HEK293 (cell line): Measurements from ENCODE around the gene DGKG.

Experiments used
- REST ChIP-seq: fragments of 450-650 bp; formaldehyde crosslinking; IDR thresholded peaks from 2 replicates; pipeline ENCODE4 v1.5.1; 2016; ENCODE audit warnings: missing biosample characterization, missing genetic modification characterization
- TRIM28 ChIP-seq: IDR thresholded peaks from 2 replicates; pipeline ENCODE4 v1.6.1; 2011; ENCODE audit warnings: low read length, control low read depth, borderline replicate concordance
- YY1 ChIP-seq: fragments of 450-650 bp; formaldehyde crosslinking; IDR thresholded peaks from 2 replicates; pipeline ENCODE4 v1.5.1; 2018; ENCODE audit warnings: missing biosample characterization, missing genetic modification characterization
- ZBTB8A ChIP-seq: fragments of 450-650 bp; formaldehyde crosslinking; IDR thresholded peaks from 2 replicates; pipeline ENCODE4 v1.5.1; 2016; ENCODE audit warnings: missing biosample characterization, missing genetic modification characterization
- ZEB2 ChIP-seq: fragments of 450-650 bp; formaldehyde crosslinking; IDR thresholded peaks from 2 replicates; pipeline ENCODE4 v1.5.1; 2016; ENCODE audit warnings: missing biosample characterization, missing genetic modification characterization
- ZFP69B ChIP-seq: fragments of 450-650 bp; formaldehyde crosslinking; IDR thresholded peaks from 2 replicates; pipeline ENCODE4 v1.5.1; 2016; ENCODE audit warnings: missing biosample characterization, missing genetic modification characterization
- ZNF24 ChIP-seq: fragments of 450-650 bp; formaldehyde crosslinking; IDR thresholded peaks from 2 replicates; pipeline ENCODE4 v1.5.1; 2016; ENCODE audit warnings: missing biosample characterization, missing genetic modification characterization
- ZNF558 ChIP-seq: fragments of 450-650 bp; formaldehyde crosslinking; IDR thresholded peaks from 2 replicates; pipeline ENCODE4 v1.5.1; 2016; ENCODE audit warnings: missing biosample characterization, missing genetic modification characterization
- ZNF707 ChIP-seq: fragments of 450-650 bp; formaldehyde crosslinking; IDR thresholded peaks from 2 replicates; pipeline ENCODE4 v1.5.1; 2016; ENCODE audit warnings: missing biosample characterization, missing genetic modification characterization
- ZNF747 ChIP-seq: fragments of 450-650 bp; formaldehyde crosslinking; IDR thresholded peaks from 2 replicates; pipeline ENCODE4 v1.5.1; 2016; ENCODE audit warnings: missing biosample characterization, missing genetic modification characterization
- ZSCAN23 ChIP-seq: fragments of 450-650 bp; formaldehyde crosslinking; IDR thresholded peaks from 2 replicates; pipeline ENCODE4 v1.5.1; 2016; ENCODE audit warnings: missing biosample characterization, missing genetic modification characterization
- TF ChIP-seq, protein P1 (sequence below): fragments of 450-650 bp; formaldehyde crosslinking; IDR thresholded peaks from 2 replicates; pipeline ENCODE4 v1.5.1; 2016; ENCODE audit warnings: missing biosample characterization, missing genetic modification characterization
- TF ChIP-seq, protein P2 (sequence below): fragments of 450-650 bp; formaldehyde crosslinking; conservative IDR thresholded peaks from 2 replicates; pipeline ENCODE4 v1.5.1; 2016; ENCODE audit warnings: low read depth, missing biosample characterization, missing genetic modification characterization
- TF ChIP-seq, protein P3 (sequence below): fragments of 450-650 bp; formaldehyde crosslinking; IDR thresholded peaks from 2 replicates; pipeline ENCODE4 v1.5.1; 2016; ENCODE audit warnings: missing biosample characterization, missing genetic modification characterization

DNA sequence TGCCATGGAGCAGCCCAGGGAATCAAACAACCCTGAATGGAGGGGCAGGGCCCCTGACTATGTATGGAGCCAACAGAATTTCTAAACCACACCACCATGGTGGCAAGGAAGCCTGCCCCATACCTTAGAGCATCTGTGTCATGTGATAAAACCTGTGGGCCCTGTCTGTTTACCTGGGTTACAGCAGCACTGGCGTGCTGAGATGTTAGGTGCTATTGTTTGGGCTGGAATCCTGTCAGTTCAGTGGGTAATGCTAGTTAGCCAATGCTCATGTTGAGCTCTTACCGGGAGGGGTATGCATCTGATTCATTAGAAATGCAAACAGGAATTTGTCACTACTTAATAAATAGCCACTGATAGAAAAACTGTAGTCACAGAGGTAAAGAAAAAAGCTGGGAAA lies 189.7 kb downstream of the DGKG start:
- TF ChIP-seq, protein P1, sequence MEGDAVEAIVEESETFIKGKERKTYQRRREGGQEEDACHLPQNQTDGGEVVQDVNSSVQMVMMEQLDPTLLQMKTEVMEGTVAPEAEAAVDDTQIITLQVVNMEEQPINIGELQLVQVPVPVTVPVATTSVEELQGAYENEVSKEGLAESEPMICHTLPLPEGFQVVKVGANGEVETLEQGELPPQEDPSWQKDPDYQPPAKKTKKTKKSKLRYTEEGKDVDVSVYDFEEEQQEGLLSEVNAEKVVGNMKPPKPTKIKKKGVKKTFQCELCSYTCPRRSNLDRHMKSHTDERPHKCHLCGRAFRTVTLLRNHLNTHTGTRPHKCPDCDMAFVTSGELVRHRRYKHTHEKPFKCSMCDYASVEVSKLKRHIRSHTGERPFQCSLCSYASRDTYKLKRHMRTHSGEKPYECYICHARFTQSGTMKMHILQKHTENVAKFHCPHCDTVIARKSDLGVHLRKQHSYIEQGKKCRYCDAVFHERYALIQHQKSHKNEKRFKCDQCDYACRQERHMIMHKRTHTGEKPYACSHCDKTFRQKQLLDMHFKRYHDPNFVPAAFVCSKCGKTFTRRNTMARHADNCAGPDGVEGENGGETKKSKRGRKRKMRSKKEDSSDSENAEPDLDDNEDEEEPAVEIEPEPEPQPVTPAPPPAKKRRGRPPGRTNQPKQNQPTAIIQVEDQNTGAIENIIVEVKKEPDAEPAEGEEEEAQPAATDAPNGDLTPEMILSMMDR (tag by site-specific recombination) = no peak
- TF ChIP-seq ZEB2 (tag by site-specific recombination) (no peak), ZBTB8A (tag by site-specific recombination) (no peak), YY1 (tag by site-specific recombination) (no peak), ZNF558 (no peak), ZSCAN23 (no peak), TRIM28 (no peak), ZNF747 (tag by site-specific recombination) (no peak), ZNF707 (tag by site-specific recombination) (no peak), ZFP69B (tag by site-specific recombination) (no peak), ZNF24 (tag by site-specific recombination) (no peak), REST (tag by site-specific recombination) (no peak)
- TF ChIP-seq, protein P2, sequence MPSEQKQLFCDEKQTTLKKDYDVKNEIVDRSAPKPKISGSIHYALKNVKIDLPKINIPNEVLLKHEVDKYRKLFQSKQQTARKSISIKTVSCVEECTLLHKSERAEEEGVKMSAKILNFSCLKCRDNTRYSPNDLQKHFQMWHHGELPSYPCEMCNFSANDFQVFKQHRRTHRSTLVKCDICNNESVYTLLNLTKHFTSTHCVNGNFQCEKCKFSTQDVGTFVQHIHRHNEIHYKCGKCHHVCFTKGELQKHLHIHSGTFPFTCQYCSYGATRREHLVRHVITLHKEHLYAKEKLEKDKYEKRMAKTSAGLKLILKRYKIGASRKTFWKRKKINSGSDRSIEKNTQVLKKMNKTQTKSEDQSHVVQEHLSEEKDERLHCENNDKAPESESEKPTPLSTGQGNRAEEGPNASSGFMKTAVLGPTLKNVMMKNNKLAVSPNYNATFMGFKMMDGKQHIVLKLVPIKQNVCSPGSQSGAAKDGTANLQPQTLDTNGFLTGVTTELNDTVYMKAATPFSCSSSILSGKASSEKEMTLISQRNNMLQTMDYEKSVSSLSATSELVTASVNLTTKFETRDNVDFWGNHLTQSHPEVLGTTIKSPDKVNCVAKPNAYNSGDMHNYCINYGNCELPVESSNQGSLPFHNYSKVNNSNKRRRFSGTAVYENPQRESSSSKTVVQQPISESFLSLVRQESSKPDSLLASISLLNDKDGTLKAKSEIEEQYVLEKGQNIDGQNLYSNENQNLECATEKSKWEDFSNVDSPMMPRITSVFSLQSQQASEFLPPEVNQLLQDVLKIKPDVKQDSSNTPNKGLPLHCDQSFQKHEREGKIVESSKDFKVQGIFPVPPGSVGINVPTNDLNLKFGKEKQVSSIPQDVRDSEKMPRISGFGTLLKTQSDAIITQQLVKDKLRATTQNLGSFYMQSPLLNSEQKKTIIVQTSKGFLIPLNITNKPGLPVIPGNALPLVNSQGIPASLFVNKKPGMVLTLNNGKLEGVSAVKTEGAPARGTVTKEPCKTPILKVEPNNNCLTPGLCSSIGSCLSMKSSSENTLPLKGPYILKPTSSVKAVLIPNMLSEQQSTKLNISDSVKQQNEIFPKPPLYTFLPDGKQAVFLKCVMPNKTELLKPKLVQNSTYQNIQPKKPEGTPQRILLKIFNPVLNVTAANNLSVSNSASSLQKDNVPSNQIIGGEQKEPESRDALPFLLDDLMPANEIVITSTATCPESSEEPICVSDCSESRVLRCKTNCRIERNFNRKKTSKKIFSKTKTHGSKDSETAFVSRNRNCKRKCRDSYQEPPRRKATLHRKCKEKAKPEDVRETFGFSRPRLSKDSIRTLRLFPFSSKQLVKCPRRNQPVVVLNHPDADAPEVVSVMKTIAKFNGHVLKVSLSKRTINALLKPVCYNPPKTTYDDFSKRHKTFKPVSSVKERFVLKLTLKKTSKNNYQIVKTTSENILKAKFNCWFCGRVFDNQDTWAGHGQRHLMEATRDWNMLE (tag by site-specific recombination) = no peak
- TF ChIP-seq, protein P3, sequence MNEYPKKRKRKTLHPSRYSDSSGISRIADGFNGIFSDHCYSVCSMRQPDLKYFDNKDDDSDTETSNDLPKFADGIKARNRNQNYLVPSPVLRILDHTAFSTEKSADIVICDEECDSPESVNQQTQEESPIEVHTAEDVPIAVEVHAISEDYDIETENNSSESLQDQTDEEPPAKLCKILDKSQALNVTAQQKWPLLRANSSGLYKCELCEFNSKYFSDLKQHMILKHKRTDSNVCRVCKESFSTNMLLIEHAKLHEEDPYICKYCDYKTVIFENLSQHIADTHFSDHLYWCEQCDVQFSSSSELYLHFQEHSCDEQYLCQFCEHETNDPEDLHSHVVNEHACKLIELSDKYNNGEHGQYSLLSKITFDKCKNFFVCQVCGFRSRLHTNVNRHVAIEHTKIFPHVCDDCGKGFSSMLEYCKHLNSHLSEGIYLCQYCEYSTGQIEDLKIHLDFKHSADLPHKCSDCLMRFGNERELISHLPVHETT (tag by site-specific recombination) = no peak
